HEK293 (cell line): ENCODE data around the gene ADD1.

Experiments
- CTCF ChIP-seq: fragments of 450-650 bp; formaldehyde crosslinking; IDR thresholded peaks from 2 replicates; pipeline ENCODE4 v1.5.1; 2016; ENCODE audit warnings: missing biosample characterization, missing genetic modification characterization
- ELK4 ChIP-seq: IDR thresholded peaks from 2 replicates; pipeline ENCODE4 v1.6.1; 2011; ENCODE audit warnings: mild to moderate bottlenecking, low read depth, low read length, borderline replicate concordance
- KLF9 ChIP-seq: fragments of 450-650 bp; formaldehyde crosslinking; IDR thresholded peaks from 2 replicates; pipeline ENCODE4 v1.5.1; 2016; ENCODE audit warnings: missing biosample characterization, missing genetic modification characterization, low read depth
- OSR2 ChIP-seq: fragments of 450-650 bp; formaldehyde crosslinking; IDR thresholded peaks from 2 replicates; pipeline ENCODE4 v1.5.1; 2016; ENCODE audit warnings: missing biosample characterization, missing genetic modification characterization
- REST ChIP-seq: fragments of 450-650 bp; formaldehyde crosslinking; IDR thresholded peaks from 2 replicates; pipeline ENCODE4 v1.5.1; 2016; ENCODE audit warnings: missing biosample characterization, missing genetic modification characterization
- TCF7L2 ChIP-seq: IDR thresholded peaks from 2 replicates; pipeline ENCODE4 v1.6.1; 2011; ENCODE audit warnings: low read depth, mild to moderate bottlenecking, inconsistent platforms, low read length, moderate library complexity, borderline replicate concordance
- ZFP3 ChIP-seq: fragments of 450-650 bp; formaldehyde crosslinking; IDR thresholded peaks from 2 replicates; pipeline ENCODE4 v1.5.1; 2016; ENCODE audit warnings: low read depth, missing biosample characterization, missing genetic modification characterization
- ZNF274 ChIP-seq, 2 experiments: fragments of 200-500 bp in 1 of 2; fragments of 450-650 bp in 1 of 2; sonication (Bioruptor generic) in 1 of 2; formaldehyde crosslinking in 1 of 2; IDR thresholded peaks; 2 replicates each; pipeline versions ENCODE4 v1.5.1 to v1.6.1; 2014 to 2016; ENCODE audit warnings: borderline replicate concordance in 1 of 2, inconsistent platforms in 1 of 2, low read length in 1 of 2, missing biosample characterization in 1 of 2, missing genetic modification characterization in 1 of 2
- ZNF629 ChIP-seq: fragments of 450-650 bp; formaldehyde crosslinking; IDR thresholded peaks from 2 replicates; pipeline ENCODE4 v1.5.1; 2017; ENCODE audit warnings: missing biosample characterization, missing genetic modification characterization
- ZSCAN5A ChIP-seq: fragments of 450-650 bp; formaldehyde crosslinking; IDR thresholded peaks from 2 replicates; pipeline ENCODE4 v1.5.1; 2016; ENCODE audit warnings: missing biosample characterization, missing genetic modification characterization

GRCh38 chr4:2965262-2965661, 121.6 kb downstream of the ADD1 start:
- TF ChIP-seq CTCF (tag by site-specific recombination) (no peak), ELK4 (no peak), KLF9 (no peak), ZNF629 (tag by site-specific recombination) (no peak), ZSCAN5A (tag by site-specific recombination) (no peak), ZFP3 (tag by site-specific recombination) (no peak), TCF7L2 (no peak), OSR2 (tag by site-specific recombination) (no peak), ZNF274 (IDR thresholded peaks at IDR 0.05; ENCODE audit: low read length) (no peak), ZNF274 (tag by site-specific recombination; IDR thresholded peaks at IDR 0.05; ENCODE audit: borderline replicate concordance) (no peak), REST (tag by site-specific recombination) (no peak)
